MCF 10A (cell line): Measurements from ENCODE around the gene PLCB1. TPM values are rescaled to one million over a fixed set of nuclear protein-coding genes. Genes with fewer than 3 reads are reported as not detected.
A peak's percentile ranks its signal among the peaks of the same experiment; 100 is the strongest.

Experiments used
- BruUV-seq: library from RNA; stranded (reverse); fragments of 400-500 nt; replicated peaks from 2 replicates; lab custom pipeline; 2021; lab: Mats Ljungman, UMichigan
- CTCF ChIA-PET: fragments of 300-600 bp; sonication (Branson Sonifier 250); formaldehyde crosslinking; extraction: SDS; loops from one replicate; lab custom pipeline; 2021; ENCODE audit warnings: antibody characterized with exemption, inconsistent platforms; lab: Yijun Ruan, JAX
- POLR2A ChIA-PET: fragments of 300-600, 350-650 bp; sonication (Branson Sonifier 250); formaldehyde crosslinking; extraction: SDS; loops from one replicate; lab custom pipeline; 2020; ENCODE audit warnings: antibody characterized with exemption, inconsistent platforms; lab: Yijun Ruan, JAX
- DNase-seq: peaks from one replicate; pipeline ENCODE4 v3.0.0-alpha.2; 2018; ENCODE audit not compliant: unreplicated experiment
- H3K27ac Mint-ChIP-seq: one replicate; pipeline ENCODE4 v1.8.0; 2022; ENCODE audit warnings: mild to moderate bottlenecking, low read depth, mixed read lengths; ENCODE audit not compliant: unreplicated experiment
- H3K27me3 Mint-ChIP-seq: one replicate; pipeline ENCODE4 v1.8.0; 2022; ENCODE audit warnings: mixed read lengths; ENCODE audit not compliant: insufficient read depth, unreplicated experiment
- H3K36me3 Mint-ChIP-seq: one replicate; pipeline ENCODE4 v1.8.0; 2022; ENCODE audit warnings: mild to moderate bottlenecking, moderate library complexity, mixed read lengths; ENCODE audit not compliant: insufficient read depth, unreplicated experiment
- H3K4me1 Mint-ChIP-seq: one replicate; pipeline ENCODE4 v1.8.0; 2022; ENCODE audit warnings: mixed read lengths; ENCODE audit not compliant: insufficient read depth, unreplicated experiment
- H3K4me3 Mint-ChIP-seq: one replicate; pipeline ENCODE4 v1.8.0; 2022; ENCODE audit warnings: mild to moderate bottlenecking, moderate library complexity, mixed read lengths; ENCODE audit not compliant: unreplicated experiment
- H3K9me3 Mint-ChIP-seq: one replicate; pipeline ENCODE4 v1.8.0; 2022; ENCODE audit warnings: mixed read lengths; ENCODE audit not compliant: unreplicated experiment
- CTCF ChIP-seq: fragments of 200-600 bp; IDR thresholded peaks from one replicate; pipeline ENCODE4 v1.8.0; 2022; ENCODE audit warnings: antibody characterized with exemption, mild to moderate bottlenecking; ENCODE audit not compliant: unreplicated experiment
- intact Hi-C: fragments of 100-400 bp; cut with micrococcal nuclease; formaldehyde crosslinking; loops from 2 replicates; pipeline ENCODE4 v1.14.1; 2022
- total RNA-seq: library from RNA; stranded (reverse); gene quantifications from 2 replicates; pipeline ENCODE4 v1.2.3, GENCODE V29; 2022

PLCB1 gene
- total RNA-seq, 1 experiment from 2014 or later = 5.9 TPM

GRCh38 chr20:8132484-8133309 is 631 bp downstream of the PLCB1 start:
- peaks cover 8% of the 10 kb centered on the region for H3K4me1 Mint-ChIP-seq
- TF ChIP-seq CTCF = no peak
- intact Hi-C loops = loop anchor here (1.0 to 5.0 kb wide), 6 partner anchors 89 to 589 kb away; no protein-coding TSS in a partner anchor
- no peaks in the 10 kb centered on the region for H3K9me3 Mint-ChIP-seq
- TSS peak; percentile 24 for BruUV-seq
- peaks cover 23% of the 10 kb centered on the region for H3K27me3 Mint-ChIP-seq
- H3K36me3 Mint-ChIP-seq = no peaks in the 10 kb centered on the region
- no peak overlapping the region for H3K27ac Mint-ChIP-seq
- CTCF ChIA-PET = interaction anchor here (0.7 to 20.6 kb wide), 9 partner anchors 11 to 587 kb away, joined by 3 to 357 read pairs (median 4); no protein-coding TSS in a partner anchor
- POLR2A ChIA-PET = no interaction called here
- H3K4me3 Mint-ChIP-seq = peak overlapping the region; percentile 75
- peak; percentile 6 for DNase-seq

- no TSS peak for BruUV-seq
- H3K4me3 Mint-ChIP-seq = peak overlapping the region; percentile 75
- H3K4me1 Mint-ChIP-seq = peaks cover 8% of the 10 kb centered on the region
- TF ChIP-seq CTCF = no peak
- no peaks in the 10 kb centered on the region for H3K36me3 Mint-ChIP-seq
- H3K9me3 Mint-ChIP-seq = no peaks in the 10 kb centered on the region
- H3K27me3 Mint-ChIP-seq = peaks cover 23% of the 10 kb centered on the region
- no peak overlapping the region for H3K27ac Mint-ChIP-seq
- POLR2A ChIA-PET = interaction anchor here (0.6 kb wide), 1 partner anchor 195 kb away, joined by 3 read pairs; no protein-coding TSS in a partner anchor
- CTCF ChIA-PET = interaction anchor here (0.7 to 20.6 kb wide), 10 partner anchors 11 to 587 kb away, joined by 3 to 357 read pairs (median 4); no protein-coding TSS in a partner anchor
- DNase-seq = no peak
- intact Hi-C loops = loop anchor here (5.0 kb wide), 2 partner anchors 196 to 404 kb away; no protein-coding TSS in a partner anchor
Measured at GRCh38 chr20:8133310-8133768, 1.3 kb downstream of the PLCB1 start.

- ChIA-PET POLR2A (interaction anchor here (0.6 kb wide), 1 partner anchor 195 kb away, joined by 3 read pairs; no protein-coding TSS in a partner anchor), CTCF (interaction anchor here (0.6 to 20.6 kb wide), 13 partner anchors 12 to 586 kb away, joined by 3 to 357 read pairs (median 4); no protein-coding TSS in a partner anchor)
- no peaks in the 10 kb centered on the region for H3K36me3 Mint-ChIP-seq
- H3K27ac Mint-ChIP-seq = no peak overlapping the region
- no peaks in the 10 kb centered on the region for H3K9me3 Mint-ChIP-seq
- H3K4me3 Mint-ChIP-seq = no peak overlapping the region
- intact Hi-C loops = loop anchor here (5.0 kb wide), 2 partner anchors 197 to 403 kb away; no protein-coding TSS in a partner anchor
- TSS peak; percentile 47 for BruUV-seq
- peaks cover 8% of the 10 kb centered on the region for H3K4me1 Mint-ChIP-seq
- TF ChIP-seq CTCF = no peak
- DNase-seq = no peak
- H3K27me3 Mint-ChIP-seq = peaks cover 23% of the 10 kb centered on the region
Measured at GRCh38 chr20:8133851-8134451, 1.9 kb downstream of the PLCB1 start.
